Left colon (tissue), 2 donors: ENCODE results near the gene TSHZ1. TPM values are rescaled to one million over a fixed set of nuclear protein-coding genes. Genes with fewer than 3 reads are reported as not detected.

Source experiments
- total RNA-seq, 2 donors: library from RNA; stranded (reverse); fragmentation: NEBNext Ultra II Directional; extraction: Animal tissue kit (Norgen Biotek cat#: 25700); gene quantifications; one replicate each; pipeline ENCODE4 v1.2.1, GENCODE V29; 2021
- donor health status: DM: no; HTN: no; CAD: no.
- donor health status: DM: yes; HTN: yes; CAD: no.

Gene TSHZ1
- total RNA-seq, 2 donors from 2014 or later: 24.8 to 34.1 TPM

Other genes with a start within 250 kb of the TSHZ1 start
- gene PTGR3, start 1.7 kb upstream of the TSHZ1 start, total RNA-seq: 10 to 100 TPM; 42.9 to 54.6 TPM
- gene SMIM21, start 216.9 kb downstream of the TSHZ1 start, total RNA-seq: not detected